SH-SY5Y (cell line): ENCODE data around the gene SLC24A4.

Experiments used
- GATA2 ChIP-seq: IDR thresholded peaks from 2 replicates; pipeline ENCODE4 v1.6.1; 2011; ENCODE audit warnings: mild to moderate bottlenecking, low read depth, low read length
- GATA3 ChIP-seq: IDR thresholded peaks from 2 replicates; pipeline ENCODE4 v1.6.1; 2011; ENCODE audit warnings: low read depth, mild to moderate bottlenecking, low read length, moderate library complexity

- TF ChIP-seq GATA2 (no peak), GATA3 (no peak)
These were observed 13.4 kb downstream of the SLC24A4 start for GRCh38 chr14:92336363-92336762.
